ENCODE measurements around the gene RANBP1.
"Not testable (repeated sequence)": the region's sequence is repeated elsewhere in the genome, so short reads cannot be mapped to it uniquely, and the experiment has no call there.

RANBP1 gene

DNA sequence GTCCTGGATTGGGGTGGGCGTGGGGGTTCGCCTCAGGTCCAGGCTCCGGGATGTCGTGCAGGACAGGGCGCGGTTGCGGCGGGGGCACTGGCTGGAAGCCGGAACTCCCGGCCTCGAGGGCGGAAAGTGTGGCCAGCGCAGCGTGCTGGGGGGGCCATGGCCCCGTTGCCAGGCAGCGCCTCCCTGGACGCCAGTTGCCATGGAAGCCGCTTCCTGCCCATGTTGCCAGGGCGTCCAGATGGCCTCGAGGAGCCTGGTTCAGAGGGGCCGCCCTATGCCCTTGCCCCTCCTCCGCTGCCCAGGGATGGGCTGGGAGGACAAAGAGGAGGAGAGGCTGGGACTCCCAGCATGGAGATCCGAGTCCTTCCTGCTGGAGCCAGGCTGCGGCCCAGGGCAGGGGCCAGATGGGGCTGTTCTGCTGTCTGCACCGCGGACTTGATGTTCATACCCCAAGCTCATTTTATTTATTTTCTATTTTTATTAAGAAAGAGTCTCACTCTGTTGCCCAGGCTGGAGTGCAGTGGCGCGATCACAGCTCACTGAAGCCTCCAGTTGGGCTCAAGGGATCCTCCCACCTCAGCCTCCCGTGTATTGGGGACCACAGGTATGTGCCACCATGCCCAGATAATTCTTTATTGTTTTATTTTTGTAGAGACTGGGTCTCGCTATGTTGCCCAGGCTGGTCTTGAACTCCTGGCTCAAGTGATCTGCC, 39.6 kb downstream of the RANBP1 start:
- DNase-seq: no peak

DNA sequence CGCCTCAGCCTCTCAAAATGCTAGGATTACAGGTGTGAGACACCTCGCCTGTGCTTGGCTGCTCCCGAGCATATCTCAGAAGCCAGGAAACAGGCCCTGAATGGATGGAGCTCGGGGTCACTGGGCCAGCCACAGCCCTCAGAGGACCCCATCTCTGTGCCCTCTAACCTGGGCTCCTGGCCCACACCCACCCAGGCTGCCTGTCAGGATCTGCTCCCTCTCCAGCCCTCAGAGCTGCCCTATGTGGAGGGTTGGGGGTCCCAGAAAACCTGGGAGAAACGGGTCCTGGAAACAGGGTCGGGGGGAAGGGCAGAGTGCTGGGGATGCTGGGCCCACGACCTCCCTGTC, 40.1 kb downstream of the RANBP1 start:
- no peak for DNase-seq

DNA sequence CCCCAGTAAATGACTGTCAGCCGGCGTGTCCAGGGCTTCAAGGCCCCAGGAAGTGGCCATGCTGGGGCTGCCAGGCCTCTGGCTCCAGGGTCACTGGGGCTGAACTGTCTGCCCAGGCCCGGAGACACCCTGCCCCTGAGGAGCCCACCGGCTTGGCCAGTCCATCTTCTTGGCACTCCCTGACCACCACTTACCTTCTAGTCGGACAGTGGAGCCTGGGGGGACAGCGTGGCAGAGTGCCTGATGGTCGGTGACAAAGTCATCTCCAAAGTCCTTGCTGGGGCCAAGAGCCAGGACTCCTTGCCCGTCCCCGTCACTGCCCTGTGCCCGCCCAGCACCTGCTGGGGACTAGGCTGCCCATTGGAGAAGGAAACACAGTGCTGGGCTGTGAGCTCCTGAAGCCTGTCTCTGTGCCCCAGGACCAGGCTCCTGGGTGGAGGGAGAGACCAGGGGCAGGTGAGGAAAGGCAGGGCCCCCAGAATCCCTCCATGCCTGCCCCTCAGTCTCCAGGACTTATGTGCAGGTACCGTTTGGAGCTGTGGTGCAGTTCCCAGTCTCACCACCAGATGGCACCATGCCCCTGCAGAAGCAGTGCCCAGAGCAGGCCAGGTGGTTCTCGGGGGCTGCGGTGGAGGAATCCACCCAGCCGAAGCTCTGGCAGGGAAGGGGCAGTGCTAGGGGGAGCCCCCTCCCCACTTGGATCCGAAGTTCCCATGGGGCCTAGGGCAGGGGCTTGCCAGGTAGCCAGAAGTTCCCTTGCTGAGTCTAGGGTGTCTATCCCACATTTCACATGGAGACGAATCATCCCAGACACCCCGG, 40.9 kb downstream of the RANBP1 start:
- DNase-seq: peak; percentile 93

DNA sequence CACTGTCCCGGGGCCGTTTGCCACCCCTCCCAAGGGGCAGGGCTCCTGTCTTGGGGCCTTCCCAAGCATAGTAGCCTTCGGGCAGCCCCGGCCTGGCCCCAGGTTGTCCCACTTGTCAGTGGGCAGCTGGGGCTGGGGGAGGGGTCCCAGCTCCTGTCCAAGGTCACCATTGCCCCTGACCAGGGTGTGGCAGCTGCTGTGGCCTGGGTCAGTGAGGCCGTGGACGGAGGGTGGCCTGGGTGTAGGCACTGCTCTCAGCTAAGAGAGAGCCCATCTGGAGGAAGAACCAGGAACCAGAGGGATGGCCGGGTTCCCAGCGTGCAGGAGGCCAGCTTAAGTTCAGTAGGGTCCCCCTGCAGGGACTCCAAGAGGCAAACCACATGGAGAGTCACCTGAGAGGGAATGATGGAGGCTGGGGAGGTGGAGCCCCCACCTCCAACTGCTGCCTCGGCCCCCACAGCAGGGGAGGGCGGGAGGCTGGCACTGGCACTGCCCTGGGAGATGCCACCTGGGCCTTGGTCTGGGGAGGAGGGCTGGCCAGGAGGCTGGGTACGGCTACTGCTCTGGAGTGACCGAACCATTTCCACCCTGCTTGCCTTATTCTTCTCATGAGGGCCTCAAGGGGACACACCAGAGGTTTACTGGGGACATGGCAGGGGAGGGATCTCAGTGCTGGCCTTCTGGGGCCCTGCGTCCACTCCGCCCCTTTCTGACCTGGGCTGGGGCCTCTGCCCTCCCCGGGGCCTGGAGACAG, 41.7 kb downstream of the RANBP1 start:
- no peak for DNase-seq

DNA sequence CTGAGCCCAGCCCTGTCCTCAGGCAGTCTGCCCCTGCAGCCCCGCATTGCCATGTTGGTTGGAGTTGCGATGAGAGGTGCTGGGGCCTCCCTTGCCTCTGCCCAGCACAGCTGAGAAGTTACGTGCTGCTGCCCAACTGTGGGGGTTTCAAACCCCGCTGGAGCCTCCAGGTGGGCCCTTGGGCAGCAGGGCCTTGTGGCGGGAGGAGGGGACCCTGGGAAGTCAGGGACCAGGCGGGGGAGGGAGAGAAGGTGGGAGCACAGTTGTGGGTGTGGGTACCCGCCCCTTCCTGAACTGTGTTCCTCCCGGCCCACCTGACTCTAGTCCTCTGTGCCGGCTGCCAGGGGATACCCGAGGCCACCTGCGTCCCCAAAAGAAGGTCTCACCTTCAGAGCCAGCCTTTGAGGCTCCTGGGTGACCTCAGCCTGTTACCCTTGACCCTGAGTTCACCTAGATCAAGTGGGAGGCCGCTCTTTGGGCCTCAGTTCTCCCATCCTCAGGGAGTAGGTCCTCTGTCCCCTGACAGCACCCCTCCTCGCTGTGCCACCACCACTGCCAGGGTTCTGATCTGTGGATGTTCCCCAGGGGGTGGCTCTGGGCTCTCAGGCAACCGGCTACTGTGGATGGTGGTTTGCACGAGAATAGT, 42.6 kb downstream of the RANBP1 start:
- no peak for DNase-seq

DNA sequence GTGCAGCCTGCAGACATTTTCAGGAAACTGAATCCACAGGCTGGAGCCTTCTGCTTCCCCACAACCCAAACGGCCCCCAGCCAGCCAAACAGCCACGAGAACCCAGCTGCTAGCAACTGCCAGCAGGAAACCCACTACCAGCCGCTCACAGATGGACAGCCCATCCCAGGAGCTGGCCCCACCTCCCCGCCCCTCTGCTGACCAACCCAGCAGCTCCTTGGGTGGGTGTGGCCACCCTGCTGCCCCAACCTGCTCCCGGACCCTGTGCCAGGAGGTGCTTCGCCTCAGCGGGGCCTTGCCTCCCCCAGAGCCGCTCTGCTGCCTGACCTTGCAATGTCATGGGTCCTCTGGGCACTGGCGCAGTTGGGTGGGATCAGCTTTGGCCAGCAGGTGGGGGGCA, 43.2 kb downstream of the RANBP1 start:
- no peak for DNase-seq

DNA sequence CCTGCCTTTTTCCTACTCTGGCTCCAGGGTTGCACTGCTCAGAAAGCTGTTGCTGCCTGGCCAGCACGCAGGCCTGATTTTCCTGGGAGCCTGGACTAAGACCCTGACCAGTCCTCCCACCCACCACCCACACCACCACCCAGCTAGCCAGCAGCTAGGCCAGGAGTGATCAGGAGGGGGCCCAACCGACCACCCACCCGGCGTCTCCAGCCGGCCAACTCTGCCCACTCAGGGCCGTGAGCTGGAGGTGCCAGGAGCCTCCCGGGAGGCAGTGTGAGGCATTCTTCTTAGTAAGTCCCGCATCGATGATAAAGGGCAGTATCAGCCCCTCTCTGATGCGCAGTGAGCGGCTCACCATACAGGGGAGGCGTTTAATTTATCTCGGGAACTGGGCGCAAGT, 43.6 kb downstream of the RANBP1 start:
- DNase-seq: not testable (repeated sequence)

DNA sequence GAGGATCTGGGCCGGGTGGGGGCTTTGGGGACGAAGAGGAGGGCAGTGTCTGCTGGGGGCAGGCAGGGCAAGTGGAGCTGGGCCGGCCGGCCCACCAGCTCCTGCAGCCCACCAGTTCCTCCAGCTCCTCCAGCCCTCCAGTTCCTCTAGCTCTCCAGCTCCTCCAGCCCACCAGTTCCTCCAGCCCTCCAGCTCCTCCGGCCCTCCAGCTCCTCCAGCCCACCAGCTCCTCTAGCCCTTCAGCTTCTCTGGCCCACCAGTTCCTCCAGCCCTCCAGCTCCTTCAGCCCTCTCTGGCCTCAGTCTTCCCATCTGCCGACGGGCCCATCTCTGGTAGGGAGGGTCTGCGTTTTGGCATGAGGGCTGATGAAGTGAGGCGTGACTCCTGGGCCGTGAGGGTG, 44.1 kb downstream of the RANBP1 start:
- no peak for DNase-seq

DNA sequence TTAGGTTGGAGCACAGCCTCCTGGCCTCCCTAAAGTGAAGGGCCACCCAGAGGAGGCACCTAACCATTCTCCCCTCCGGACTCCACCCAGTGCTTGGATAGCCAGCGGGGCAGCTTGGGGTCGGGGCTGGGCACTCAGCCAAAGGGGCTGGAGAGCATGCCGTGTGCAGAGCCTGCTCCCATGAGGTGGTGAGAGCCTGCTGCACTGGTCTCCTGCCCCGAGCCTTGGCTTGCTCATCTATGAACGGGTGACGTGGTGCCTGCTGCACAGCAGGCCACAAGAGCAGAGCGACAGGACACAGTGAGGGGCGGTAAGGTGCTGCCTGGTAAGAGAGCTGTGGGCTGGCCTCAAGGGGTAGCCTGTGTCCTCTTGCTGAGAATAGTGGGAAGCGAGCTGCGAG, 49.0 kb downstream of the RANBP1 start:
- DNase-seq: no peak

DNA sequence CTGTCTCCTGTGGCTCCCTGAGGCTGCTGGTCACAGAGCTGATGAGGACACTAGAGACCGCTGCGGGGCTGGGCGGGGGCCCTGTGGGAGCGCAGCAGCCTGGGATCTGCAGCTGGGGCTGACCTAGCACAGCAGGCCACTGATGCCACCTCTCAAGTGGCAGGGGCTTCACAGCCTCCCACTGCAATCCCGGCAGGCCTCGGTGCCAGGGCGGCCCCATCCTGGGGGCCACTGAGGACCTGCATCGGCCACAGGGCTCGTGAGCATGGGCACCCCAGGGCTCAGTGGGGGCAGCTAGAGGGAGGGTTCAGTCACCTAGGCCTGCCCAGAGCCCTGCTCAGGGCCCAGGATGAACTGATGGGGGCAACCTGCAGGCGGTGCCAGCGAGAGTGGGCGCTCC, 49.5 kb downstream of the RANBP1 start:
- no peak for DNase-seq

DNA sequence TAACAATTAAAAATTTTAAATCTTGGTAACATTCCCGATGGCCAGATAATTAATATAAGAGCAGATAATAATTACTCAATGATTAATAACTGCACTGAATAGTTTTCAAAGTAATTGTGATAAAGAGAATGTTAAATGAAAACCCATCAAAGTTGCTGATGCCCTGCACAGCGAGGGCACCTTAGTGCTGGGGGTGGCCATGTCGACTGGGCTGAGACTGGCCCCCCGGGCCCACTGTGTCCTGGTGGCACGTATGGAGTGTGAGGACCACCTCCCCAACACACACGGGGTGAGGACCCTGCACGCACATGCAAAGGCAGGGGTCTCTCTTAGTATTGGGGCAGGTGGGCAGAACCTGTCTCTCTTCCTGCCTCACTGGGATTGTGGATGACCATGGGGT, 50.0 kb downstream of the RANBP1 start:
- DNase-seq: no peak

DNA sequence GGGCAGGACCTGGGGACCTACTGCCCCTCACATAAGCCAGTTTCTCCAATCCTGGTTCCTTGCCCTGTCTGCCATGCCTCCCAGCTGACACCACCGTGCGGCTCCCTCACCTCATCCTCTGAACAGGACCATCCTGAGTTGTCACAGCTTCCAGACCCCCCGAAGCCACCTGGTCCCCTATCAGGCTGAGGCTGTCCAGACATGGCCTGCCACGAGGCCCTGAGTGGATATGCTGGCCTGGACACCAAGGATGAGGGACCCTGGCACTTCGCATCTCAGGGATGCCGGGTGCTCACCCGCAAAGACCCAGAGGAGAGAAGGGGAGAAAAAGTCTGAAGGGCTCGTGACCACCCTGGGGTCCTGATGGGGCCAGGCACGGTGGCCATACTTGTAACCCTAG, 50.8 kb downstream of the RANBP1 start:
- DNase-seq: no peak

DNA sequence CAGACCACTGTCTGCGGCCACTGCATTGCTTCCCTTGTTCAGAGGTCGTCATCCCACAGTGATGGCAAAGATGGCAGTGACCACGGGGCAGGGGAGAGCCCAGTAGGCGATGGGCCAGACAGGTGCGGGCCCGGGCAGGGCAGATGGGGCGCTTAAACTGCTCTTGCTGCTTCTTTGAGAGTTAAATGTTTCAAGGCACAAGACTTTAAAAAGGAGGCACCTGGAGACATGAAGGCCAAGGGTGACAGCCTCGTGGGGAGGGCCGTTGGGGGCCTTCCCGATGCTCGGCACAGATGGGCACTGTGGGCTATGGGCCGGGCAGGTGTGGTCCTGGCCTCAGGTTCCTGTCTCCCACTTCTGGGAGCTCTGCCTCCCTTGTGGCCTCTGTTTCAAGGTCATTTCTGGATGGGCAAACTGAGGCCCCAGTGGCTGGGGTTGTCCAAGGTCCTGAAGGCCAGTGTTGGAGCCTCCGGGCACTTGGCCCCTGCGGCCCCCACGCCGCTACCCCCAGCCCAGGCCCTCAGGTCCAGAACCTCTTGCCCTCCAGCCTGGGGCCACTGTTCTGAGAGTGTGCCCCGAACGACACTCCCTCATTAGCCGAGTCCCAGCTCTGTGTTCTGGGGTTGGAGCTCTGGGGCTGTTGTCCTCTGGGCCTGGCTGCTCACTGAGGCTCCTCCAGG, 51.9 kb downstream of the RANBP1 start:
- DNase-seq: no peak

DNA sequence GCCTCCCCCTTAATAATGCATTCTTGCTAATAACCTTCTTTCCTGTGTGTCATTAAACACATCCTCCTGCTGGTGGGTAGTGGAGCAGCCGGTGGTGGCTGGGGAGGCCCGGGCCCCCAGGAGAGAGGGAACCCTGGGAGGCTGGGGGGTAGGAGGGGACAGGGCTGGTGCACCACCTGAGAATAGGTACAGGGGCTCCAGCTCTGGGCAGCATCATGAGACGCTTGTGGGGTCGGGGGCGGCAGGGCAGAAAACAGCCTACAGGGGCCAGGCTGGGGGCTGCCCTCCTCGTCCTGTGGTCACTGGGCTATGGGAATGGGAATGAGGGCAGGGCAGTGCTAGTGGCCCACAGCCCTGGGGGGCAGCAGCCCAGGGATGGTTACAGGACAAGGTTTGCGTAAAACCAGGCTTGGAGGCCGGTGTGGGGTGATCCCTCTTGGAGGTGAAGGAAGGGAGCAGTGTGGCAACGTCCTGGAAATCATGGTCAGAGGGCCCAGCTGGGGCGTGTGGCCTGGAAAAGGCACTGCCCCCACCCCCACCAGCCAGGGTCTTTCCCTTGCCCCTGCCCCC, 53.4 kb downstream of the RANBP1 start:
- DNase-seq: no peak

DNA sequence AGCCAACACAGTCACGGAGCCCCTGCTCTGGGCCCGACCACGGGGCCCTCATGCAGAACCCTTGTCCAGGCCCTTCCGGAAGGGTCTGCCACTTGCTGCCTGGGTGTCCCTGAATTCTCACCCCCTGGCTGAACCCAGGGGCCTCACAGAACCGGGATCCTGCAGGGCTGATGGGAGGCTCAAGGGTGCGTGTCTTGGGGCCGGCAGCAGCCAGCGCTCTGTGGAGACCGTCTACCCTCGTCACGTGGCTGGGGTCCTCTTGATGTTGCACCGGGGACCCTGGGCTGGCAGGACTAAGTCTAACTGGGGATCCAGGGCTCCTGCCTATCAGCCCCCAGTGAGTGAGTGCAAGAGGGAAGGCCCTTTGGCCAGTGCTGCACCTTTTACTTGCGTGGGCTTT, 54.3 kb downstream of the RANBP1 start:
- no peak for DNase-seq

DNA sequence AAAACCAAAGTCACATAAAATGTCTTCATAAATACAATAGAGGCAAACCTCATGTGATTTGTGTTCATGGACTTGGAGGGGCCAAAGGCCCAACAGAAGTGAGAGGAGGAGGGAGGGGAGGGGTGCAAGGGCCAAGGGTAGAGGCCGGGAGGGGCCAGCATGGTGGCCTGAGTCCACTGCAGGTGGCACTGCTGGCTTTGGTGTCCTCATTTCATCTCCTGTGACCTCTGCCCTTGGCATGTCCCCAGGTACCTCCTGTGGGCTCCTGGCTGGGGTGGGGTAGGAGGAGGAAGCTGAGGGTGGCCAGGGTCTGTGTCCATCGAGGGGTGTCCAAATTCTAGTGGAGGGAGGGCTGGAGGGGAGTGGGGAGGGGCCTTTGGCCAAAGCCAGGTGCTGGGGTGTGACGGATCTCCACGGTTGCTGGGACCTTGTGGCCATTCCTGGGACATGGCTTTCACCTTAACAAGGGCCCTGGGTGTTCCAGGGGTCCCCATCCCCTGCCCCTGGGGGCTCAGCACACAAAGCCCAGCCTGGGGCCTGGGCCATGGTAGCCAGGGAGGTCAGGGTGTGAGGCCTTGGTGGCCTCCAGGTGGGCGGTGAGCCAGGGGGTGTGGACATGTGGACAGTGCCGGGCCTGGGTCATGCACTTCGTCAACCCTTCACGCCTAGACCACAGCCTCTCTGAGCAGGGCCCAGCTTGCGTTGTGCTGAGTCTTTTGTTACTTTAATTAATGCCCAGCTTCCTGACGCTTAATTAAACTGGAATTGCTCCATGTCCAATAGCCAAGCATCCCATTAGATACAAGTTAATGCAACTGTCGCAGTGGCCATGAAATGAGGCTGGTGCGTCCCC, 55.6 kb downstream of the RANBP1 start:
- DNase-seq: no peak

DNA sequence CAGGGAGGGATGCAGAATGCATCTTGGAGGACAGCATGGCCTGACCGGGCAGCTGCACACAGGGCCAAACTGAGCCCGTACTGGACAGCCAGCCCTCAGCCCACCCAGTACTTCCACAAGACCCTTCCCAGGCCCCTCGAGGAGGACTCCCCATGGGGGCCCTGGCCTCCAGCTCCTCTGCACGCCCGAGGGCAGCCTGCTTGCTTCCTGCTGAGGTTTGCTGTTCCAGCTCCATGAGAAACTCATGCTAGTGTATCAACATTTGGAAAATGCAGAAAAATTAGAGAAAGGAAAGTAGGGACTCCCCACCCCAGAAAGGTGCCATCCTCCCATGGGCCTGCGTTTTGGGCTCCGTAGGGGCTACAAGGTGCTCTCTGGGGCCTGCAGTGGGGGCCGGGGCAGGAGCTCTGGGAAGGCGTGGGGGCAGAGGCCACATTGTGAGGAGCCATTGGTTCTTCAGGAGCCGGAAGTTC, 56.3 kb downstream of the RANBP1 start:
- DNase-seq: no peak

DNA sequence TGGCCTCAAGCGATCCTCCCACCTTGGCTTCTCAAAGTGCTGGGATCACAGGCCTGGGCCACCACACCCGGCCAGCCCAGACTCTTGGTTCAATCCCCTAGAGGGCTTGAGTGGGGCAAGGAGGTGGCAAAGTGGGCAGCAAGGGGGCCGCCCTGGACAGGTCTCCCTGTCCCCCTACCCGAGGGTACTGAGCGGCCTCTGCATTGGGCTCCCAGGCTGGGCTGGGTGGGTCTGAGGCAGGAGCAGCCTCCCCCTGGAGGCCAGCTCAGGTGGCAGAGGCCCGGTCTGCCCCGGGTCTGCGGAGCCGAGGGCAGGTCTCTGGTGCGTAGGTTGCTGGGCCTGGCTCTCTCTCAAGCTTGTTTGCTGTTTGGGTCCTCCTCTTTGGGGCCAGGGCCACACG, 57.3 kb downstream of the RANBP1 start:
- DNase-seq: no peak

DNA sequence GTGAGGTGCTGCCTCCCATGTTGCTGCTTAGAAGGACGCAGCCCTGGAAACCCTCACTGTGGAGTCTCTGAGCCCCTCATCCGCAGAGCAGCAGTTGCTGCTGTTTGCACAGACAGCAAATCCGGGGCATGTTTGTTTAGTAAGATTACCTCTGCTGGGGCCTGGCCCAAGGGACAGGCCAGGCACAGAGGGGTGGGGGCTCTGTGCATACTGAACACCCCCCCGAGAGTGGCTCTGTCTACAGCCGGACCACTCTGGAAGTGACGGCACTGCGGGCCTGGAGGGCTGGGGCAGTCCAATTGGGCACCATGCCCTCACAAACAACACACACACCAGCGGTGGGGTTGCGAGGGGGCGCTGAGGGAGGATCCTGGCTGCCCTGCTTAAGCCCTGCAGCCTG, 57.9 kb downstream of the RANBP1 start:
- DNase-seq: no peak

DNA sequence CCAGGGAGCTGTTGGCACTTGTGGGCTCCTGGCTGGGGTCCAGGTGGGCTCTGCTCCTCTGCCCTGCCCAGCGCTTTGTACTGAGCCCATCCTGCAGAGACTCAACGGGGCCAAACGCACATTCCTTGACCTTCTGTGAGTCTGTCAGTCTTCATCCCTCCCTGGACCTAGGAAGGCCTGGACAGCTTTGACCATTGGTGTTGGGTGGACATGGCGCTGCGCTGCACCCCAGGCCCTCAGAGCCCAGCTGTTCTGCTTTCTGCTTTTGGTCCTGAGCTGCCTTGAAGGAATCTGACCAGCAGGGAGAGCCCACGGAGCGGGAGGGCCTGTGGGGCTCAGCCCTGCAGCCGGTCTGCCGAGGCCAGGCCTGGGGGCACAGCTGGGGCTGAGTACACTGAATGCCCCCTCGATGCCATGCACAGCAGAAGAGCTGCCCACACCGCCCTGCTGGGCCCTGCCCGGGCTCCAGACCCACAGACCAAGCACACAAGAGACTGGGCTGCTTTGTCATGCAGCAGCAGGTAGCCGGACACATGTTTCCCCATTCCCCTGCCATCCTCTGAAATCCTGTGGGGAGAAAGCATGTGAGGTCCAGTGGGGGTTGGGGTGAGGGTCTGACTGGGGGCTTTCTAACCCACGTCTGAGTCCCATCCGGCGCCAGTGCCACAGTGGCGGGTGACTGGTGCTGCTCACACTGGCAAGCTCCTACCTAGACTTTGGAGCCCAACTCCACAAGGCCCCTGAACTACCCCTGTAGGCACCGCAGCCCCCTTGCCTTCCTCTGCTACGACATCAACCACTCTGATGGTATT, 59.1 kb downstream of the RANBP1 start:
- DNase-seq: no peak

DNA sequence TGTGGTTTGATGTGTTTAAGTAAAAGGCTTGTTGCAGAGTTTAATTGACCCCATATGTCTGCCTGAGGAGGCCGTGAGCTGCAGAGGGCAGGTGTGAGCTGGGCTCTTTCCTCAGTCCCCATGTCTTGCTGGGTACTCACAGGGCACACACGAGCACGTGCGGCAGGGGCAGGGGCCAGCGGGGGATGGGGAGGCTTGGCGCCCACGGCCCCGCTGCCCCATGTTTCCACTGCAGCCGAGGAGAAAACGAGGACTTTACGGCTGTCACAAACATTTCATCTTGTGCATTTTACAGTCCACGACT, 59.6 kb downstream of the RANBP1 start:
- DNase-seq: no peak

Measured in stimulated activated CD4-positive, alpha-beta T cell treated with anti-CD3 and anti-CD28 coated beads, Interleukin-12 subunit alpha, Interleukin-12 subunit beta, amount 100 ng/mL, for 4 hours (primary cell).